NCI-H1417 (cell line): Measurements from ENCODE around the gene TEX47.
A peak's percentile ranks its signal among the peaks of the same experiment; 100 is the strongest.

ENCODE experiments used
- DNase-seq, 3 experiments: peaks; one replicate each; lab custom pipeline; 2025; lab: John Stamatoyannopoulos, UW

TEX47 gene

DNA sequence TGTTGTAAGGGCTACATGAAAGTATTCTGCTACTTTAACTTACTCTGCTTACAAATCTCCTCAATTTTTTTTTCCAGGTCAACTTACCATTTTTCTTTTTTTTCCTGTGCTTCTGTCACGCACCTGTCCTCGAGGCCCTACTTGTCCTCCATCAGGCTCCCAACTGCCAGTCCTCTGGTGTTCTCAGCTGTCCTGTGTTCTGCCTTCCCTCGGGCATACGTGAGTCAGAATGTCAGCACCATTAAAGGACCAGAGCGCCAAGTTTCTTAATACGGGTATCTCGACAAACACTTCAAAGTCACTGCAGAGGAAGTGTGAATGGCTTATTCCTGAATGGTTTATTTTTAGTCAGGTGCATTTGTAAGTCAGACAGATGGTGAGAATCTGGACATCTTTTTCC, at the start of gene TEX47:
TSS of gene TEX47 (minus strand) at position 185 of the 400 bp plus-strand sequence. CDS start 795 bp downstream, outside the sequence.
- DNase-seq, result peak in 2 of 3 experiments; percentile 40 to 43

DNA sequence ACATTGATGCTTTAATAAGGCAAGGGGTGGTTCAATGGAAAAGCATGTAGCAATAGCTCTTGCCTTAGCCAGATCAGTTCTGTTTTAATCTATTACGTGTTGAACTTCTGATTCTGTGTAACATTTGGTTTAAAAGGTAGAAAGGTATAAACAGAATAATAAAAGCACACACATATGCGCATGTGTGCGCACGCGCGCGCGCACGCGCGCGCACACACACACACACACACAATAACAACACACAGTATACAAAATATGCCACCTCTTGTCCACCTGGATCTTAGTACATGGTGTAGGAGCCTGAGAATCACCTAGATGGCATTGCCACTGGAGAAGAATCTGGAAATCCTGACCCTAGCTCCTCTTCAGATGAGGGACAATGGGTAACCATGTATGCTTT, 49.6 kb upstream of the TEX47 start:
- no peak for DNase-seq

- DNase-seq, result peak in 2 of 3 experiments; percentile 39 to 90
Observed at GRCh38 chr7:88842201-88842600, 46.7 kb upstream of the TEX47 start.

GRCh38 chr7:88835147-88835728, 39.7 kb upstream of the TEX47 start:
- DNase-seq, result peak; percentile 43 to 77 (median 47)

GRCh38 chr7:88826222-88826621, 30.7 kb upstream of the TEX47 start:
- no peak for DNase-seq

DNA sequence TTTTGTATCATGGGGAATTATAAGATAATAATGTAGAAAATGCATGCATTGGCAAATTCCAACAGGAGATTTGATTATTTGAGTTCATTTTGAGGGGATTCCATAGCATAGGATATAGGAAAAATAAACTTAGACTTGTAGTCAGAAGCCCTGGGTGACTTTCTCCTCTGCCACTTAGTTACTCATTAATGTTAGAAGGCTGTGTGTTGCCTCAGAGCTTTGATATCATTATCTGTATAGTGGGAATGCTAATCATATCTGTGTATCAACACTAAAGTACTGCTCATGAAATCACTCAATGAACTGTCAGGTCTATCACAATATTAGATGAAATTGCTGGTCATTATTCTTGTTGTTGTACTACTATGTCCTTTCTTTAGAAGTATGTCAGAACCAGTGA, 23.0 kb upstream of the TEX47 start:
- no peak for DNase-seq

GRCh38 chr7:88806280-88807037, 10.9 kb upstream of the TEX47 start:
- no peak for DNase-seq

DNA sequence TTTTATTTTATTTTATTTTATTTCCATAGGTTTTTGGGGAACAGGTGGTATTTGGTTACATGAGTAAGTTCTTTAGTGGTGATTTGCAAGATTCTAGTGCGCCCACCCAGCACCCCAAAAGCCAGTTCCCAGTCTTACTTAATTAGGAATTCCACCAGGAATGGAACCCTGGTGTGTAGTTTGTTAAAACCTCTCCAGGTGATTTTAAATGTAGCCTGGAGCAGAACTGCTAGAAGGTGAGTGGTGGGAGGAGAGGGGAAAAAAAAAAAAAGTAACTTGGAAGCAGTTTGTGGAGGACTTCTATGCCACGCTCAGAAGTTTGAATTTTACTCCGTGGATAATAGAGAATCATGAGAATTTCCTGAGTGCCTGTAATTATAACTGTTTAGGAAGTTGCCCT, 5.5 kb upstream of the TEX47 start:
- no peak for DNase-seq

DNA sequence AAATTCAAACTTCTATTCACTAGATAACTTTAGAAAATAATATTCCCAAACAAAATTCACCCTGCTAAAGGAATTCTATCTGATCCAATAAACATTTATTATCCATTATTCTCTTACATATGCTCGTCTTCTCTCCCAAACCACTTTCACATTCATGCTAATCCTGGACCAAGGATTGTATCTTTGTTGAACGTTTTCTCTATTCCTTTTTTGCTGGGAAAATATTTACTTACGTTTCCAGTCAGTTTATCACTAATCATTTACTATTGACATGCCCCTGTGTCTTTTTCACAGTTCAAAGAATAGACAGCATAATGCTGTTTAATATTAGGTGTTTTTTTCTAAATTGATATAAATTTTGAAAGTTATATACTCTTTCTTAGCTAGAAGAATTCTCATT, 3.2 kb downstream of the TEX47 start:
- no peak for DNase-seq

DNA sequence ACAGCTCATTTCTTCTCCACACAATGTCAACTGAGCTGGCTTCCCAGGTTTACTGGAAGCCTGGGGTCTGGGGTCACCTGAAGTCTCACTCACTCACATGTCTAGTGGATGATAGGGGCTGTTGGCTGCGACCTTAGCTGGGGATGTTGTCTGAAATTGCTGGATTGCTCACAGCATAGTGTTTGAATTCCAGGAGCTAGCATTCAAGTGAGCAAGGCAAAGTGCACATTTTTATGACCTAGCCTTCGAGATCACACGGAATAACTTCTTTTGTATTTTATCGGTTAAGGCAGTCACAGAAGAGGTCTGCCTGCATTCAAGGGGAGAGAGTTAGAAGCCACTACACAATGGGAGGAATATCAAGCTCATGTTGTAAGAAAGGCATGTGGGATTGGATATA, 3.6 kb downstream of the TEX47 start:
- DNase-seq, result no peak

GRCh38 chr7:88789480-88790064, 6.0 kb downstream of the TEX47 start:
- peak in 2 of 3 experiments; percentile 47 to 70 for DNase-seq

GRCh38 chr7:88787777-88788176, 7.8 kb downstream of the TEX47 start:
- no peak for DNase-seq

DNA sequence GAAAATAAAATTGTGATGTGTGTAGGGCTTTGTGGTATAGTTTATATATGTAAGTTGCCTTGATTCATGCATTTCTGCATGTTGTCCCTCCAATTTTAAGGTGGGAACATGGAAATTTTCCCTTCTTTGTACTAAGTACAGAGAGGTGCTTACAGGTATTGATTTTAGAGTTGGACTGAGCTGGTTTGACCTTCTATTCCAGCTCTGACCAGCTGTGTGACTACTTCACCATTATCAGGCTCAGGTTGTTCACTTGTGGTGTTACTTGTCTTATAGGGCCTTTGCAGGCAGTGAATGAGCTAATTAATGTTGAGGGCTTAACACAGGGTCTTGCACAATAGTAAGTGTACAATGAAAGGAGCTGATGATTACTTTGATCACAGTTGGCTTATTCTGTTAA, 19.7 kb downstream of the TEX47 start:
- DNase-seq, result peak in 1 of 3 experiments; percentile 42

DNA sequence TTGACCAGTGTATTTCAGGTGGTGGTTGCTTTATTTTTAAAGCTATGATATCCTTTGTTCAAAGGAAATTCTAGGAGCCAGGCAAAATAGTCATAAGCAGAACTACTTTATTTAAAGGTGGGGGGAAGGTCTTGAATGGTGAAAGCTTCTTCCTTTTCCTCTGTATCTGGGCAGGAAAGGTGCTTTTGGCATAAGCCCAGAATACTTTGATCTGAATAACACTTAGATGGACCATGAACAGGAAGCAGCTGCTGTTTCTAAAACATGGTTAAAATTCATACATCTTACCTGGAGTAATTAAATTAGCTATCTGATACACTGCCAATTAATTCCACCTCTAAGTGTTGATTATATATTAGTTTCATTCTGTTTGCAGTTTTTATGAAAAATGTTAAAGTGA, 22.8 kb downstream of the TEX47 start:
- peak in 1 of 3 experiments; percentile 63 for DNase-seq

GRCh38 chr7:88771417-88771816, 24.1 kb downstream of the TEX47 start:
- DNase-seq, result no peak

DNA sequence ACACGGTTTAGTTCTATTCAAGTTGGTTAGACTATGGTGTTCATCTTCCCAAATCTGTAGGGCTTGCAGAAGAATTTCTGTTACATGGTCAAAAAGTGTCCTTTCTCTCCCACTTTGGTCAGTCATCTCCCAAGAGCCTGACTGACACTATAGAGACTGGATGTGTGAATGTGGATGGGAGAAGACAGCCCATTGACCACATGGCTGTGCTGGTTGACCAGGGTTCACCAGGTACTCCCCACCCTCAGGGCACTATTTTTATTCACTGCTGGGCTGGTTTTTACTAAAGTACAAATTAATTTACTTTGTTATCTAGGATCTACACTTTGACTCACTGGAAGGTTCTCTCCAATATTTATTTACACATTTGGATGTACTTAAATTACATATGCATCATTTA, 33.8 kb downstream of the TEX47 start:
- DNase-seq, result peak in 1 of 3 experiments; percentile 44

DNA sequence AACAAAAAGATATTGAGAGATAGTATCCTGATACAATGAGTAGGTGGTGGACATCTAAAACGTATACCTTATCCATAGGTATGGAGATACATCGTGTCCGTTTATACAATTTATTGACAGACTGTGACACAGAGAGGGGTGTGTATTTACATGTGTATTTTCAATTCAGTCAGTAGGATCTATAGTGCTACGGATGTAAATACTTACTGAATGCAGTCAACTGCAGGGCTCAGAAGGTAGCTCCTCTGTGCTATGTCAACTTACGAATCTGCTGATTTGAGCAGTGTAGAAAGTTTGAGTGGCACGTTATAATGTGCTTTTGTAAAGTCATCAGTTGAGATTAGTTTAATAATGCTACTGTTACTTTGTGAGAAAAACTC, 35.4 kb downstream of the TEX47 start:
- no peak for DNase-seq

DNA sequence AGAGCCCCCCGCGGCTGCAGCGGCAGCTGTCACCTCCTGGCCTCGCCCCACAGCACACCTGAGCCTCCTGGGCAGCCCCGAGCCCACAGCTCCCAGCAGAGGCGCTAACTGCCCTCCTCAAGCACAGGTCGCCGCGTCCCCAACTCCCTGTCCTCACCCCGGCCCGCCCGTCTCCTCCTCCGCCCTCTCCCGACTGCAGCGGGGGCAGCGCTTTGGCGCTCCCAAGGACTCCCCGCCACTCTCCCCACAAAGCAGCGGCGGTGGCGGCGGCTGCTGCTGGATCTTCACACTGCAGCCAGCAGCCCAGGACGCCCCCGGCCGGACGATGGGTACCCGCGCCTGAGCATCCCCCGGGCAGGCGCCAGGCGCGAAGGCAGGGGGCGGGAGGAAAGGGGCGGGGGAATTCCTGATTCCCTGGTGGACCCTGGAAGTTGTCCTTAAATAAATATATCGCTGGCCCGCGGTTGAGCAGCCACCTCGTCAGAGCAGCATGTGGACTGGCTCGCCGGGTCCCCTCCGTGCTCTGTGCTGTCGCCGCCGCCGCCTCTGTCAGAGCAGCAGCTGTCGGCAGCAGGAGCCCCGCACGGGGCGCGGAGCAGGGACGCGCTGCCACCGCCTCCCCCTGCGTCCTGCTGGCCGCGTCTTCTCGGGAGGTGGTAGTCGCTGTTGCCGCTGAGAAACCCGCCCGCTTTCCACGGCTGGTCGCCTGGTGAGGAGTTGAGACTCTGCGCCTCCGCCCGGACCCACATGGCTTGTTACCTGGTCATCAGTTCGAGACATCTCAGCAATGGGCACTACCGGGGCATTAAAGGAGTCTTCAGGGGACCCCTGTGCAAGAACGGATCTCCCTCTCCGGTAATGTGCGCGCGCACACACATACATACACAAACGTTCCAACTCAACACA, 36.1 kb downstream of the TEX47 start, which contains the start of gene ZNF804B:
TSS of gene ZNF804B (plus strand) at position 471 of the 906 bp plus-strand sequence. CDS start at position 748, 277 bp downstream.
- DNase-seq, result peak; percentile 34 to 94 (median 91)

GRCh38 chr7:88758381-88759229, 36.9 kb downstream of the TEX47 start:
- peak; percentile 41 to 91 (median 90) for DNase-seq

- DNase-seq, result peak in 1 of 3 experiments; percentile 73
Observed at GRCh38 chr7:88757371-88757770, 38.2 kb downstream of the TEX47 start.

DNA sequence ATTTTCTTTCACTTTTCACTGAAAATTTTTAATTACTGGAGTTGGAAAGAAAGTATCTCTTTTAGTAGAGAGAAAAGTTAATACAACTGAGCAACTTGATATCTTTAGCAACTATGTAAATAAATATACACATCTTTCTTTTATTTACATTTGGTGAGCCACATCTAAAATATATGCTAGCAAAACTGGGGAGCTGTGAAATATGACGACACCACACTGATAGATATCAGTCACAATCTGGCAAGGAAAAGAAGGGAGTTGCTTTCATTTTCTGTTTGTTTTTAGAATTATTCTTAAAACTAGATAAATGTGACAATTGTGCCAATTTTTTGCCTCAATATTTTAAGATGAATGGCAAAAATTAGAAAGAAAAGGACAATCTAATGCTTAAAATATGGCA, 38.7 kb downstream of the TEX47 start:
- DNase-seq, result no peak
